WTC11 (cell line): ENCODE data around the gene MIAT. TPM values are rescaled to one million over a fixed set of nuclear protein-coding genes. Genes with fewer than 3 reads are reported as not detected.

Experiments used
- ATAC-seq: fragments of 200-7000 bp; cut with Tn5 transposase; 2 replicates; pipeline ENCODE4 v1.10.0; 2021; ENCODE audit warnings: mild to moderate bottlenecking, moderate library complexity
- CTCF ChIA-PET: fragments of 300-600 bp; sonication (Branson Sonifier 250); formaldehyde crosslinking; loops from one replicate; lab custom pipeline; 2021; ENCODE audit warnings: antibody characterized with exemption; lab: Charles Lee
- POLR2A ChIA-PET: fragments of 350-600 bp; sonication (Branson Sonifier 250); formaldehyde crosslinking; loops from one replicate; lab custom pipeline; 2021; ENCODE audit warnings: antibody characterized with exemption; lab: Charles Lee
- DNase-seq: peaks from one replicate; pipeline ENCODE4 v3.0.0; 2021; ENCODE audit warnings: low spot score
- H3K27ac Mint-ChIP-seq: 2 replicates; pipeline ENCODE4 v1.8.0; 2021; ENCODE audit warnings: mixed read lengths
- H3K27me3 Mint-ChIP-seq: 2 replicates; pipeline ENCODE4 v1.8.0; 2021; ENCODE audit warnings: low read depth, mild to moderate bottlenecking, moderate library complexity, mixed read lengths
- H3K36me3 Mint-ChIP-seq: 2 replicates; pipeline ENCODE4 v1.8.0; 2021; ENCODE audit warnings: mixed read lengths
- H3K4me1 Mint-ChIP-seq: 2 replicates; pipeline ENCODE4 v1.8.0; 2022; ENCODE audit warnings: mixed read lengths
- H3K4me3 Mint-ChIP-seq: 2 replicates; pipeline ENCODE4 v1.8.0; 2021; ENCODE audit warnings: mild to moderate bottlenecking, moderate library complexity, mixed read lengths
- H3K9me3 Mint-ChIP-seq: 2 replicates; pipeline ENCODE4 v1.8.0; 2021; ENCODE audit warnings: mixed read lengths
- CTCF ChIP-seq: fragments of 200-600 bp; IDR thresholded peaks from 2 replicates; pipeline ENCODE4 v1.8.0; 2022; ENCODE audit warnings: antibody characterized with exemption
- GRHL2 ChIP-seq: fragments of 250-450 bp; sonication (Bioruptor Pico); IDR thresholded peaks from 2 replicates; pipeline ENCODE4 v1.8.0; 2022; ENCODE audit warnings: mild to moderate bottlenecking, moderate library complexity; ENCODE audit not compliant: insufficient replicate concordance, severe bottlenecking
- HMGXB4 ChIP-seq: sonication (generic); formaldehyde crosslinking; IDR thresholded peaks from 2 replicates; pipeline ENCODE4 v1.8.1; 2023; ENCODE audit warnings: mild to moderate bottlenecking, moderate library complexity, missing genetic modification reagents
- KAT7 ChIP-seq: sonication (generic); formaldehyde crosslinking; IDR thresholded peaks from 2 replicates; pipeline ENCODE4 v1.8.1; 2023; ENCODE audit warnings: missing genetic modification reagents, mild to moderate bottlenecking, borderline replicate concordance
- NFE2L1 ChIP-seq: sonication (generic); formaldehyde crosslinking; IDR thresholded peaks from 2 replicates; pipeline ENCODE4 v1.8.1; 2023; ENCODE audit warnings: missing genetic modification reagents
- NR3C1 ChIP-seq: sonication (generic); formaldehyde crosslinking; conservative IDR thresholded peaks from 2 replicates; pipeline ENCODE4 v1.8.1; 2023; ENCODE audit warnings: low read depth, mild to moderate bottlenecking, missing genetic modification reagents
- PREB ChIP-seq: sonication (generic); formaldehyde crosslinking; IDR thresholded peaks from 2 replicates; pipeline ENCODE4 v1.8.1; 2022; ENCODE audit warnings: mild to moderate bottlenecking, missing genetic modification reagents, moderate library complexity, borderline replicate concordance
- RELA ChIP-seq: sonication (generic); formaldehyde crosslinking; IDR thresholded peaks from 2 replicates; pipeline ENCODE4 v1.8.1; 2022; ENCODE audit warnings: missing genetic modification reagents, mild to moderate bottlenecking, borderline replicate concordance
- TEAD4 ChIP-seq: sonication (generic); formaldehyde crosslinking; IDR thresholded peaks from 2 replicates; pipeline ENCODE4 v1.8.0; 2022; ENCODE audit warnings: mild to moderate bottlenecking, missing genetic modification reagents
- USF2 ChIP-seq: sonication (generic); formaldehyde crosslinking; IDR thresholded peaks from 2 replicates; pipeline ENCODE4 v1.8.1; 2023; ENCODE audit warnings: mild to moderate bottlenecking, missing genetic modification reagents, moderate library complexity
- ZBTB21 ChIP-seq: sonication (generic); formaldehyde crosslinking; IDR thresholded peaks from 2 replicates; pipeline ENCODE4 v1.8.1; 2023; ENCODE audit warnings: mild to moderate bottlenecking, missing genetic modification reagents, borderline replicate concordance
- ZNF138 ChIP-seq: sonication (generic); formaldehyde crosslinking; conservative IDR thresholded peaks from 2 replicates; pipeline ENCODE4 v1.8.1; 2022; ENCODE audit warnings: mild to moderate bottlenecking, moderate library complexity, missing genetic modification reagents
- ZNF317 ChIP-seq: sonication (generic); formaldehyde crosslinking; IDR thresholded peaks from 2 replicates; pipeline ENCODE4 v1.8.1; 2023; ENCODE audit warnings: low read depth, mild to moderate bottlenecking, moderate library complexity, missing genetic modification reagents, borderline replicate concordance
- total RNA-seq: library from RNA; stranded (reverse); gene quantifications from 3 replicates; pipeline ENCODE4 v1.2.3, GENCODE V29; 2021
- TF ChIP-seq, protein P1 (sequence below): fragments of 250-450 bp; sonication (Bioruptor Pico); conservative IDR thresholded peaks from 2 replicates; pipeline ENCODE4 v1.9.0; 2021; ENCODE audit warnings: mild to moderate bottlenecking
- TF ChIP-seq, protein P2 (sequence below): sonication (generic); formaldehyde crosslinking; IDR thresholded peaks from 2 replicates; pipeline ENCODE4 v1.8.1; 2022; ENCODE audit warnings: mild to moderate bottlenecking, moderate library complexity, missing genetic modification reagents
- TF ChIP-seq, protein P3 (sequence below): sonication (generic); formaldehyde crosslinking; IDR thresholded peaks from 2 replicates; pipeline ENCODE4 v1.8.1; 2022; ENCODE audit warnings: missing genetic modification reagents, borderline replicate concordance
- TF ChIP-seq, protein P4 (sequence below): sonication (generic); formaldehyde crosslinking; IDR thresholded peaks from 2 replicates; pipeline ENCODE4 v1.8.0; 2022; ENCODE audit warnings: mild to moderate bottlenecking, missing genetic modification reagents
- TF ChIP-seq, protein P5 (sequence below): sonication (generic); formaldehyde crosslinking; IDR thresholded peaks from 2 replicates; pipeline ENCODE4 v1.8.0; 2022; ENCODE audit warnings: missing genetic modification reagents

The MIAT gene
- total RNA-seq, 1 experiment from 2014 or later: 50.7 TPM

GRCh38 chr22:26691377-26691716 lies 34.0 kb downstream of the MIAT start (continued):
- TF ChIP-seq PREB: no peak
- no peak for TF ChIP-seq TEAD4
- TF ChIP-seq, protein P1, sequence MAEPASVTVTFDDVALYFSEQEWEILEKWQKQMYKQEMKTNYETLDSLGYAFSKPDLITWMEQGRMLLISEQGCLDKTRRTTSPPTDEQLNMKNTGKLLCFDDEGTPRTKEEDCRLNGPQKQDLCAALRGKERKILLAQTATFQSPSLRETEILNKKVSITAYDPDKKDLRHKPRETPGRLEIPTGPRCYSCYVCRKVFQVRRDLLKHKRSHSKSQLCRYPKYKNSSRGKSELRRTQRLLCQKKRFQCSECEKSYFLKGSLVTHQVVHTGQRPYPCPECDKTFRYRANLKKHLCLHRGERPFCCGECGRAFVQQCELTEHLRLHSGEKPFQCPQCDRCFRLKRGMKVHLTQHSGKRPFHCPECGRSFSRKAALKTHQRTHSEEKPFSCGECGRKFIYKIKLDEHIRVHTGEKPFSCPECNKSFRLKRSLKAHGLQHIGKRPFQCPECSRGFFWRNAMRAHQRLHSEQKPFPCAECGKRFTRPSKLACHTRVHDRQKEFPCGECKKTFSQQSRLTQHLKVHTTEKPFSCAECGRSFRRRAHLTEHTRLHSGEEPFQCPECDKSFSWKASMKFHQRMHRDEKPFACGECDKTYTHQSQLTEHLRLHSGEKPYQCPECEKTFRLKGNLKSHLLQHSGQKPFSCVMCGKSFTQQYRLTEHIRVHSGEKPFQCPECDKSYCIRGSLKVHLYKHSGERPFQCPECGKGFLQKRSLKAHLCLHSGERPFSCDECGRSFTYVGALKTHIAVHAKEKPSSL (CRISPR knock-in tag): no peak
- TF ChIP-seq NR3C1 (CRISPR knock-in tag): no peak
- TF ChIP-seq, all 79 proteins: peak for 0

DNA sequence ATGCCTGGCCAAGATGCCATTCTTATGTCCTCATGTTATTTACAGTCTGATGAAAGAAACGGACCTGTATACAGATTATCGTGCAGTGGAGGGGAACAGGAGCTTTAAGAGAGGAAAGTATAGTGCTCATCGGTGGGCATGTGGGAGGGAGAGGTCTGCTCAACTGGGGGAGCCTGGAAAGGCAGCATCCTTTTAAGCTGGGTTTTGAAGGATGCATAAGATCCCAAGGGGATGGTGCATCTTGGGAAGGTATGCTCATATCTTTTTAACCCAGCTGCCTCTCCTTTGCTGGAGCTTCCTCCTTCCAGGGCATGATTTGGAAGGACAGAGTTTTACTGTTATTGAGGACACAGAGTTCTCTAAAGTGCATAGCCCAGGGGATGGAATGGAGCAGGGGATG lies 34.8 kb downstream of the MIAT start:
- peaks cover 9% of the 10 kb centered on the region for H3K36me3 Mint-ChIP-seq
- H3K9me3 Mint-ChIP-seq: peaks cover 9% of the 10 kb centered on the region
- H3K27ac Mint-ChIP-seq: no peak overlapping the region
- POLR2A ChIA-PET: no interaction called here
- H3K27me3 Mint-ChIP-seq: peaks cover 17% of the 10 kb centered on the region
- DNase-seq: no peak
- peaks cover 27% of the 10 kb centered on the region for H3K4me1 Mint-ChIP-seq
- CTCF ChIA-PET: no interaction called here
- TF ChIP-seq, protein P2, sequence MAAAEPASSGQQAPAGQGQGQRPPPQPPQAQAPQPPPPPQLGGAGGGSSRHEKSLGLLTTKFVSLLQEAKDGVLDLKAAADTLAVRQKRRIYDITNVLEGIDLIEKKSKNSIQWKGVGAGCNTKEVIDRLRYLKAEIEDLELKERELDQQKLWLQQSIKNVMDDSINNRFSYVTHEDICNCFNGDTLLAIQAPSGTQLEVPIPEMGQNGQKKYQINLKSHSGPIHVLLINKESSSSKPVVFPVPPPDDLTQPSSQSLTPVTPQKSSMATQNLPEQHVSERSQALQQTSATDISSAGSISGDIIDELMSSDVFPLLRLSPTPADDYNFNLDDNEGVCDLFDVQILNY (CRISPR knock-in tag): no peak
- TF ChIP-seq KAT7: no peak
- TF ChIP-seq USF2 (CRISPR knock-in tag): no peak
- no peak for TF ChIP-seq TEAD4
- no peak for TF ChIP-seq HMGXB4 (CRISPR knock-in tag)
- TF ChIP-seq, protein P3, sequence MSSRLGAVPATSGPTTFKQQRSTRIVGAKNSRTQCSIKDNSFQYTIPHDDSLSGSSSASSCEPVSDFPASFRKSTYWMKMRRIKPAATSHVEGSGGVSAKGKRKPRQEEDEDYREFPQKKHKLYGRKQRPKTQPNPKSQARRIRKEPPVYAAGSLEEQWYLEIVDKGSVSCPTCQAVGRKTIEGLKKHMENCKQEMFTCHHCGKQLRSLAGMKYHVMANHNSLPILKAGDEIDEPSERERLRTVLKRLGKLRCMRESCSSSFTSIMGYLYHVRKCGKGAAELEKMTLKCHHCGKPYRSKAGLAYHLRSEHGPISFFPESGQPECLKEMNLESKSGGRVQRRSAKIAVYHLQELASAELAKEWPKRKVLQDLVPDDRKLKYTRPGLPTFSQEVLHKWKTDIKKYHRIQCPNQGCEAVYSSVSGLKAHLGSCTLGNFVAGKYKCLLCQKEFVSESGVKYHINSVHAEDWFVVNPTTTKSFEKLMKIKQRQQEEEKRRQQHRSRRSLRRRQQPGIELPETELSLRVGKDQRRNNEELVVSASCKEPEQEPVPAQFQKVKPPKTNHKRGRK (CRISPR knock-in tag): no peak
- TF ChIP-seq ZBTB21: no peak
- no peak for TF ChIP-seq NFE2L1 (CRISPR knock-in tag)
- TF ChIP-seq, protein P4, sequence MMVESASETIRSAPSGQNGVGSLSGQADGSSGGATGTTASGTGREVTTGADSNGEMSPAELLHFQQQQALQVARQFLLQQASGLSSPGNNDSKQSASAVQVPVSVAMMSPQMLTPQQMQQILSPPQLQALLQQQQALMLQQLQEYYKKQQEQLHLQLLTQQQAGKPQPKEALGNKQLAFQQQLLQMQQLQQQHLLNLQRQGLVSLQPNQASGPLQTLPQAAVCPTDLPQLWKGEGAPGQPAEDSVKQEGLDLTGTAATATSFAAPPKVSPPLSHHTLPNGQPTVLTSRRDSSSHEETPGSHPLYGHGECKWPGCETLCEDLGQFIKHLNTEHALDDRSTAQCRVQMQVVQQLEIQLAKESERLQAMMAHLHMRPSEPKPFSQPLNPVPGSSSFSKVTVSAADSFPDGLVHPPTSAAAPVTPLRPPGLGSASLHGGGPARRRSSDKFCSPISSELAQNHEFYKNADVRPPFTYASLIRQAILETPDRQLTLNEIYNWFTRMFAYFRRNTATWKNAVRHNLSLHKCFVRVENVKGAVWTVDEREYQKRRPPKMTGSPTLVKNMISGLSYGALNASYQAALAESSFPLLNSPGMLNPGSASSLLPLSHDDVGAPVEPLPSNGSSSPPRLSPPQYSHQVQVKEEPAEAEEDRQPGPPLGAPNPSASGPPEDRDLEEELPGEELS: no peak
- no peak for TF ChIP-seq CTCF
- TF ChIP-seq, protein P5, sequence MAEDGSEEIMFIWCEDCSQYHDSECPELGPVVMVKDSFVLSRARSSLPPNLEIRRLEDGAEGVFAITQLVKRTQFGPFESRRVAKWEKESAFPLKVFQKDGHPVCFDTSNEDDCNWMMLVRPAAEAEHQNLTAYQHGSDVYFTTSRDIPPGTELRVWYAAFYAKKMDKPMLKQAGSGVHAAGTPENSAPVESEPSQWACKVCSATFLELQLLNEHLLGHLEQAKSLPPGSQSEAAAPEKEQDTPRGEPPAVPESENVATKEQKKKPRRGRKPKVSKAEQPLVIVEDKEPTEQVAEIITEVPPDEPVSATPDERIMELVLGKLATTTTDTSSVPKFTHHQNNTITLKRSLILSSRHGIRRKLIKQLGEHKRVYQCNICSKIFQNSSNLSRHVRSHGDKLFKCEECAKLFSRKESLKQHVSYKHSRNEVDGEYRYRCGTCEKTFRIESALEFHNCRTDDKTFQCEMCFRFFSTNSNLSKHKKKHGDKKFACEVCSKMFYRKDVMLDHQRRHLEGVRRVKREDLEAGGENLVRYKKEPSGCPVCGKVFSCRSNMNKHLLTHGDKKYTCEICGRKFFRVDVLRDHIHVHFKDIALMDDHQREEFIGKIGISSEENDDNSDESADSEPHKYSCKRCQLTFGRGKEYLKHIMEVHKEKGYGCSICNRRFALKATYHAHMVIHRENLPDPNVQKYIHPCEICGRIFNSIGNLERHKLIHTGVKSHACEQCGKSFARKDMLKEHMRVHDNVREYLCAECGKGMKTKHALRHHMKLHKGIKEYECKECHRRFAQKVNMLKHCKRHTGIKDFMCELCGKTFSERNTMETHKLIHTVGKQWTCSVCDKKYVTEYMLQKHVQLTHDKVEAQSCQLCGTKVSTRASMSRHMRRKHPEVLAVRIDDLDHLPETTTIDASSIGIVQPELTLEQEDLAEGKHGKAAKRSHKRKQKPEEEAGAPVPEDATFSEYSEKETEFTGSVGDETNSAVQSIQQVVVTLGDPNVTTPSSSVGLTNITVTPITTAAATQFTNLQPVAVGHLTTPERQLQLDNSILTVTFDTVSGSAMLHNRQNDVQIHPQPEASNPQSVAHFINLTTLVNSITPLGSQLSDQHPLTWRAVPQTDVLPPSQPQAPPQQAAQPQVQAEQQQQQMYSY (CRISPR knock-in tag): no peak
- TF ChIP-seq ZNF138 (CRISPR knock-in tag): no peak
- TF ChIP-seq RELA (CRISPR knock-in tag): no peak
- TF ChIP-seq ZNF317: no peak
- TF ChIP-seq GRHL2: no peak
- TF ChIP-seq, all 79 proteins: peak for 0
- no peak for ATAC-seq
- no peak overlapping the region for H3K4me3 Mint-ChIP-seq
